ENCODE measurements around the gene L3MBTL3.

DNA sequence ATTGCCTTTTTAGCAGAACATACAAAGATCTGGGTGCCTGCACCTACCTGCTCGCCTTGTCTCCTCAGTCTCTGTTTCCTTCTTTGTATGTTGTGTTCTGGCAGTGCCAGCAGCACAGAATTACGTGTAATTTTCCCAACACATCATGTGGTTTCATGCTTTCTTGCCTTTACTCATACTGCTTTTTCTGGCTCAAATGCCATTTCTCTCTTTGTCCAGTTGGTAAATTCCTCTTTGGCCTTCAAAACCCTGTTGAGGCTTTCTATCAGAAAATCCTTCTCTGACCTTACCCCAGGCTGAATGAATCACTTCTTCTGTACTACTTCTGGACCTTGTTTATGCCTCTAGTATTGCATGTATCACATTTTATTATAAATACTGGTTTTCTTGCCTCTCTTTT, 31.8 kb downstream of the L3MBTL3 start:
- TF ChIP-seq, protein P1, sequence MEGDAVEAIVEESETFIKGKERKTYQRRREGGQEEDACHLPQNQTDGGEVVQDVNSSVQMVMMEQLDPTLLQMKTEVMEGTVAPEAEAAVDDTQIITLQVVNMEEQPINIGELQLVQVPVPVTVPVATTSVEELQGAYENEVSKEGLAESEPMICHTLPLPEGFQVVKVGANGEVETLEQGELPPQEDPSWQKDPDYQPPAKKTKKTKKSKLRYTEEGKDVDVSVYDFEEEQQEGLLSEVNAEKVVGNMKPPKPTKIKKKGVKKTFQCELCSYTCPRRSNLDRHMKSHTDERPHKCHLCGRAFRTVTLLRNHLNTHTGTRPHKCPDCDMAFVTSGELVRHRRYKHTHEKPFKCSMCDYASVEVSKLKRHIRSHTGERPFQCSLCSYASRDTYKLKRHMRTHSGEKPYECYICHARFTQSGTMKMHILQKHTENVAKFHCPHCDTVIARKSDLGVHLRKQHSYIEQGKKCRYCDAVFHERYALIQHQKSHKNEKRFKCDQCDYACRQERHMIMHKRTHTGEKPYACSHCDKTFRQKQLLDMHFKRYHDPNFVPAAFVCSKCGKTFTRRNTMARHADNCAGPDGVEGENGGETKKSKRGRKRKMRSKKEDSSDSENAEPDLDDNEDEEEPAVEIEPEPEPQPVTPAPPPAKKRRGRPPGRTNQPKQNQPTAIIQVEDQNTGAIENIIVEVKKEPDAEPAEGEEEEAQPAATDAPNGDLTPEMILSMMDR (IDR thresholded peaks at IDR 0.05) = no peak
- TF ChIP-seq POLR2A (IDR thresholded peaks at IDR 0.05) = no peak

Measured in prostate gland (tissue), 2 donors.